ENCODE results near the gene MGMT. TPM values are rescaled to one million over a fixed set of nuclear protein-coding genes. Genes with fewer than 3 reads are reported as not detected.

Gene MGMT
- total and polyA plus RNA-seq, 3 donors from 2014 or later, result 32.8 to 40.7 (median 37.9) TPM

- Histone ChIP-seq H3K4me1 (peaks cover 5% of the 10 kb centered on the region), H3K4me3 (no peak overlapping the region), H3K9me3 (no peaks in the 10 kb centered on the region), H3K27me3 (no peaks in the 10 kb centered on the region), H3K27ac (no peak overlapping the region), H3K36me3 (ENCODE audit: low read depth, missing control alignments) (no peaks in the 10 kb centered on the region)
- TF ChIP-seq POLR2A (IDR thresholded peaks at IDR 0.05), result no peak
- TF ChIP-seq, protein P1, sequence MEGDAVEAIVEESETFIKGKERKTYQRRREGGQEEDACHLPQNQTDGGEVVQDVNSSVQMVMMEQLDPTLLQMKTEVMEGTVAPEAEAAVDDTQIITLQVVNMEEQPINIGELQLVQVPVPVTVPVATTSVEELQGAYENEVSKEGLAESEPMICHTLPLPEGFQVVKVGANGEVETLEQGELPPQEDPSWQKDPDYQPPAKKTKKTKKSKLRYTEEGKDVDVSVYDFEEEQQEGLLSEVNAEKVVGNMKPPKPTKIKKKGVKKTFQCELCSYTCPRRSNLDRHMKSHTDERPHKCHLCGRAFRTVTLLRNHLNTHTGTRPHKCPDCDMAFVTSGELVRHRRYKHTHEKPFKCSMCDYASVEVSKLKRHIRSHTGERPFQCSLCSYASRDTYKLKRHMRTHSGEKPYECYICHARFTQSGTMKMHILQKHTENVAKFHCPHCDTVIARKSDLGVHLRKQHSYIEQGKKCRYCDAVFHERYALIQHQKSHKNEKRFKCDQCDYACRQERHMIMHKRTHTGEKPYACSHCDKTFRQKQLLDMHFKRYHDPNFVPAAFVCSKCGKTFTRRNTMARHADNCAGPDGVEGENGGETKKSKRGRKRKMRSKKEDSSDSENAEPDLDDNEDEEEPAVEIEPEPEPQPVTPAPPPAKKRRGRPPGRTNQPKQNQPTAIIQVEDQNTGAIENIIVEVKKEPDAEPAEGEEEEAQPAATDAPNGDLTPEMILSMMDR (IDR thresholded peaks at IDR 0.05), result no peak
- DNase-seq, result peak; percentile 7
- intact Hi-C loops (cut with DNase I; ENCODE audit: low total_unique reads), result no loop called here
- 88 to 92% methylated on average over 27 of the region's 27 CpGs for WGBS, 2 donors
These were observed 56.1 kb downstream of the MGMT start for GRCh38 chr10:129523031-129523722.

- intact Hi-C loops (cut with DNase I; ENCODE audit: low total_unique reads), result no loop called here
- 81 to 83% methylated on average over 11 of the region's 11 CpGs for WGBS, 2 donors
- peaks cover 5% of the 10 kb centered on the region for H3K4me1 ChIP-seq
- DNase-seq, result peak; percentile 4
- no peaks in the 10 kb centered on the region for H3K27me3 ChIP-seq
- H3K9me3 ChIP-seq, result no peaks in the 10 kb centered on the region
- TF ChIP-seq, protein P1 (IDR thresholded peaks at IDR 0.05), result no peak
- no peak for TF ChIP-seq POLR2A (IDR thresholded peaks at IDR 0.05)
- H3K36me3 ChIP-seq (ENCODE audit: low read depth, missing control alignments), result no peaks in the 10 kb centered on the region
- no peak overlapping the region for H3K27ac ChIP-seq
- H3K4me3 ChIP-seq, result no peak overlapping the region
These were observed 56.8 kb downstream of the MGMT start for GRCh38 chr10:129523723-129524316.

GRCh38 chr10:129524936-129525335 is 57.9 kb downstream of the MGMT start:
- no peaks in the 10 kb centered on the region for H3K27me3 ChIP-seq
- peaks cover 5% of the 10 kb centered on the region for H3K4me1 ChIP-seq
- TF ChIP-seq, protein P1 (IDR thresholded peaks at IDR 0.05), result no peak
- TF ChIP-seq POLR2A (IDR thresholded peaks at IDR 0.05), result no peak
- H3K9me3 ChIP-seq, result no peaks in the 10 kb centered on the region
- no peak overlapping the region for H3K4me3 ChIP-seq
- no peaks in the 10 kb centered on the region for H3K36me3 ChIP-seq (ENCODE audit: low read depth, missing control alignments)
- intact Hi-C loops (cut with DNase I; ENCODE audit: low total_unique reads), result no loop called here
- WGBS, 2 donors, result 53 to 58% methylated on average over 3 of the region's 3 CpGs
- H3K27ac ChIP-seq, result no peak overlapping the region
- DNase-seq, result no peak

DNA sequence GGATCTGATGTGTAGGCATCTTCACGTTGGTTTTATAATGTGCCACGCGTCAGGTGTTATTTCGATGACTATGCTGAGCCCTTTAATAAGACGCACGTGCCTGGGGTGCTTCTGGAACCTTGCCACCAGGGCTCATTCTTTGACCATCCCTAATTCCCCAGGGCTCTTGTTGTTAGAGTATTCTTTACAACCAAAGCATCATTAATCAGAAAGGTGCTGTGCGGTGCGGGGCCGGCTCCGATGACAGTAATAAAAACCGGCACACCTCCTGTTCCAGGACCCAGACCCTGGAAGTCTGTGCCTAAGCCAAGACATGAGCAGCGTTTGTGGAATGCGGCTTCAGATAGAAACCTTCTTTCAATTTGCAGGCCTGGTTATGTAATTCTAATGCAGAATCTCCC is 58.4 kb downstream of the MGMT start:
- Histone ChIP-seq H3K4me1 (peaks cover 5% of the 10 kb centered on the region), H3K36me3 (ENCODE audit: low read depth, missing control alignments) (no peaks in the 10 kb centered on the region), H3K27me3 (no peaks in the 10 kb centered on the region), H3K4me3 (no peak overlapping the region), H3K9me3 (no peaks in the 10 kb centered on the region), H3K27ac (no peak overlapping the region)
- 46 to 54% methylated on average over 13 of the region's 13 CpGs for WGBS, 2 donors
- intact Hi-C loops (cut with DNase I; ENCODE audit: low total_unique reads), result no loop called here
- TF ChIP-seq, protein P1 (IDR thresholded peaks at IDR 0.05), result no peak
- no peak for TF ChIP-seq POLR2A (IDR thresholded peaks at IDR 0.05)
- no peak for DNase-seq

Measured in testis (tissue), 3 donors.